Hepatocyte (in vitro differentiated cells): ENCODE results near the gene PGAM4.

ENCODE experiments used
- EZH2 ChIP-seq: fragments of 200-600 bp; sonication (generic); IDR thresholded peaks from 2 replicates; pipeline ENCODE4 v1.6.1; 2016; ENCODE audit warnings: antibody characterized with exemption, mild to moderate bottlenecking, borderline replicate concordance
- EZH2phosphoT487 ChIP-seq: fragments of 200-600 bp; sonication (generic); IDR thresholded peaks from one replicate; pipeline ENCODE4 v1.6.1; 2018; ENCODE audit warnings: antibody characterized with exemption, mild to moderate bottlenecking, low read depth, moderate library complexity; ENCODE audit not compliant: unreplicated experiment, severe bottlenecking
- TF ChIP-seq, protein P1 (sequence below): fragments of 200-600 bp; sonication (generic); IDR thresholded peaks from 2 replicates; pipeline ENCODE4 v1.5.1; 2016; ENCODE audit warnings: antibody characterized with exemption, mild to moderate bottlenecking; ENCODE audit not compliant: poor library complexity

DNA sequence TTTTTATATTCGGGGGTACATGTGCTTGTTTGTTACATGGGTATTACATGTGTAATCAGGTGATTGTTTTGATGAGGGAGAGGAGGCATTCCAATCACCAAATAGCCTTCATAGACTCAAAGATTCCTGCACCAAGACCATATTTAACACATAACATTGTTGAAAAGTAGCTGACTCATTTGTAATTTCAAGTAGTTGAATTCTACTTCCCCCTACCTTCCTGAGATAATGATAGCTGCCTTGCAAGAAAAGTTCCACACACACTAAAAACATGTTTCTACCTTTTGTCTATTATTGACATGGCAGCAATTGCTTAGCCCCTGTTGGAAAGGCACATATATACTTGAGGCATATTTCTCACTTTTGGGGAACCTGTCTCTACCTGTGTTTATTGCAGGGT is 16.1 kb downstream of the PGAM4 start:
- TF ChIP-seq, protein P1, sequence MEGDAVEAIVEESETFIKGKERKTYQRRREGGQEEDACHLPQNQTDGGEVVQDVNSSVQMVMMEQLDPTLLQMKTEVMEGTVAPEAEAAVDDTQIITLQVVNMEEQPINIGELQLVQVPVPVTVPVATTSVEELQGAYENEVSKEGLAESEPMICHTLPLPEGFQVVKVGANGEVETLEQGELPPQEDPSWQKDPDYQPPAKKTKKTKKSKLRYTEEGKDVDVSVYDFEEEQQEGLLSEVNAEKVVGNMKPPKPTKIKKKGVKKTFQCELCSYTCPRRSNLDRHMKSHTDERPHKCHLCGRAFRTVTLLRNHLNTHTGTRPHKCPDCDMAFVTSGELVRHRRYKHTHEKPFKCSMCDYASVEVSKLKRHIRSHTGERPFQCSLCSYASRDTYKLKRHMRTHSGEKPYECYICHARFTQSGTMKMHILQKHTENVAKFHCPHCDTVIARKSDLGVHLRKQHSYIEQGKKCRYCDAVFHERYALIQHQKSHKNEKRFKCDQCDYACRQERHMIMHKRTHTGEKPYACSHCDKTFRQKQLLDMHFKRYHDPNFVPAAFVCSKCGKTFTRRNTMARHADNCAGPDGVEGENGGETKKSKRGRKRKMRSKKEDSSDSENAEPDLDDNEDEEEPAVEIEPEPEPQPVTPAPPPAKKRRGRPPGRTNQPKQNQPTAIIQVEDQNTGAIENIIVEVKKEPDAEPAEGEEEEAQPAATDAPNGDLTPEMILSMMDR, result no peak
- TF ChIP-seq EZH2 (no peak), EZH2phosphoT487 (no peak)
